GM13977 (cell line): ENCODE measurements around the gene NSRP1.

Experiments
- DNase-seq: peaks from one replicate; pipeline ENCODE4 v3.0.0; 2012; ENCODE audit warnings: low spot score
- CTCF ChIP-seq: IDR thresholded peaks from 2 replicates; pipeline ENCODE4 v1.5.1; 2012; ENCODE audit warnings: mild to moderate bottlenecking, control low read depth; ENCODE audit not compliant: insufficient read depth; ENCODE audit errors: extremely low read depth, missing control alignments
- in situ Hi-C: fragments of 300-500 bp; cut with MboI; formaldehyde crosslinking; loops from one replicate; pipeline ENCODE4 v1.12.0; 2022; ENCODE audit warnings: low sequenced_read_pairs, low pct_unique_long_range_greater_than_20kb, mixed read lengths, inconsistent platforms; ENCODE audit not compliant: unreplicated experiment

The NSRP1 gene

DNA sequence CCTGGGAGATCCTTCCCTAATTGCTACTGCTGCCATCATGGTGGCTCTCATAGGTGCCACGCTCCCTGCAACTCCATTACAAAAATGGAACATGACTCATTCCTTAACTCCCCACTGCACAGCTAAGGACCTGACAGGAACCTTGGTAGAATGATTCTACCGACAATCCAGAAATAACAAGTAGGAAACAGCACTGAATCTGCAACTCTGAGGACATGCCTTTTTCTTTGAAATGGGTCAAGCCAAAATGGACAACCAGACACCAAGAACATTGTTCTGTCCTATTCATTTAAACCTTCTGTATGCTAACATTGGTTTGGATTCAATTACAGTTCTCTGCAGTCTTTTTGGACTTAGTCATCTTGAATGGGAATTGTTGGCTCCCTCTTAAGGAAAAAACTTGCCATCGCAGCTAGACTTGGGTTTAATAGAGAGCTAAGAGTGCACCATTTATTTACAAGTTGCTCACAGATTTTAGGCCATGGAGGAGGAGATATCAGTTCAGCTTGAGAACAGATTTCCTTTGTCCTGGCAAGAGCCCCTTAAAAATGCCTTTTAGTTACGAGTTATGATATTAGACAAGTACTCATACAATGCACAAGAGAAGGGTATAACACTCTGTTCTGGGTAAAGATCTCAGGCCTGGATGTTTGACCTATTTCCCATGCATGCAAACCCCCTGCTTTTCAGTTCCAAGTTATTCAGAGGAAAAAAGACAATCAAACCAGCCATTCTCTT, 20.9 kb upstream of the NSRP1 start:
- TF ChIP-seq CTCF = peak; percentile 48
- peak; percentile 36 for DNase-seq
- in situ Hi-C loops = no loop called here

DNA sequence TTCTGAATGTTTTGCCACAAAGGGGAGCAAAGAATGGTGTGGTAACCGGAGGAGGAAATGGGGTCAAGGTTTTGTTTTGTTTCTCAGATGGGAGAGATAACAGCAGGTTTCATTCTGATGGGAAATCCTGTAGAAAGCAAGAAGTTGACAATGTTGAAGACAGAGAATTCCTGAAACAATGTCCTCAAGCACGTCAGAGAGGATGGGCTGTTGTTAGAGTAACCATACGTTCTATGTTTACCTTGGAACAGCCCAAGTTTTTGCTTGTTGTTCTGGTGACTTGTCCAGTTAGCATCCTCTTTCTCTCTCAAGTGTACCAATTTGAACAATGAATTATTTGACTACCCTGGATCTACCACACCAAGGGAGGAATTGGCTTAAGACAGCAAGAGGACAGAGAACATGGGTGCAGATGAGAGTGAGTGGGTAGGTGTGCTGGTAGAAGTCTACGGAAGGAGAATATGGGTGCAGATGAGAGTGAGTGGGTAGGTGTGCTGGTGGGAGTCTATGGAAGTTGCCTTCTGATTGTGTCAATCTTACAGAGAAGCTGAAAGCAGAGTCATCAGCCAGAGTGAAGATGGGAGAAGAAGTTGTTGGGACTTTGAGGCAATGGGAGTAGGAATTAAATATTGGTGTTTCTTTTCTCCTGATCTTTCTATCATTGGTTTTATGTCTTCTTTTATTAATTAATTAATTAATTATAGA, 14.8 kb upstream of the NSRP1 start:
- in situ Hi-C loops = no loop called here
- no peak for TF ChIP-seq CTCF
- no peak for DNase-seq

- in situ Hi-C loops = no loop called here
- no peak for DNase-seq
- TF ChIP-seq CTCF = no peak
Observed at GRCh38 chr17:30103921-30104320, 12.7 kb upstream of the NSRP1 start.

DNA sequence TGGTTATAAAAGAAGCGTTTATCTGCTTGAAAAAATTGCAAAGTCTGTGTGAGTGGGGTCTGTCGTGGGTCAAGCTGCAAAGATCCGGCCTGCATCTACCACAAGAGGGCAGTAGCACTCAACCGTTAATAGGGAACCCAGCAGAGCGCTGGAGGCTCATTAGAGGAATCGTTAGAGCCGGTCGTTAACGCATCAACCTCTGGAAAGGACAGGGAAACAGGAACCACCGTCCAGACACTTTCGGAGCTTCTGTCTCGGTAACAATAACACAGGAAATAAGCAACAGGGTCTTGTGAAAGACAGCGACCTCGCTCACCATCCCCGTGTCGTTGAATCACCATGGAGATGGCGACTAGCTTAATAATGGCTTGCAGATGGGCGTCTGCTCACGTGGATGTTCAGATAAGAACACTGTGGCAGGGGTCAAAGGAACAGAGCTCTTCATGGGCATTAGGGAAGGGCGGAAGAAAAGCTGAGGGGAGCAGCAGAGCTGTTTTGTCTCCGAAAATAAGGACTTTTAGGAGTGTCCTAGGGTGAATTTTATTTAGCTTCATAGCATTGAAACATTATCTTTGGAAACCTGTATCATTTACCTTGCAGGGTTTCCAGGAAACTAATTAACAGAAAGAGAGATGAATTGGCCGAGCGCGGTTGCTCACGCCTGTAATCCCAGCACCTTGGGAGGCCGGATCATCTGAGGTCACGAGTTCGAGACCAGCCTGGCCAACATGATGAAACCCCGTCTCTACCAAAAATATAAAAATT, 11.9 kb upstream of the NSRP1 start:
- in situ Hi-C loops = loop anchor here (5.0 kb wide), 1 partner anchor 228 kb away; the partner anchor contains the start of gene TMIGD1
- peak; percentile 66 for DNase-seq

GRCh38 chr17:30112794-30113193, 3.8 kb upstream of the NSRP1 start:
- DNase-seq = no peak
- no peak for TF ChIP-seq CTCF
- in situ Hi-C loops = no loop called here

More for the DNA sequence above, 11.9 kb upstream of the NSRP1 start:
- peak; percentile 89 for TF ChIP-seq CTCF

- DNase-seq = no peak
- TF ChIP-seq CTCF = no peak
- in situ Hi-C loops = no loop called here
Observed at GRCh38 chr17:30113213-30113612, 3.4 kb upstream of the NSRP1 start.
